ENCODE data around the gene ENPP3.

The ENPP3 gene

GRCh38 chr6:131642987-131643611 lies 6.0 kb downstream of the ENPP3 start:
- DNase-seq: no peak

DNA sequence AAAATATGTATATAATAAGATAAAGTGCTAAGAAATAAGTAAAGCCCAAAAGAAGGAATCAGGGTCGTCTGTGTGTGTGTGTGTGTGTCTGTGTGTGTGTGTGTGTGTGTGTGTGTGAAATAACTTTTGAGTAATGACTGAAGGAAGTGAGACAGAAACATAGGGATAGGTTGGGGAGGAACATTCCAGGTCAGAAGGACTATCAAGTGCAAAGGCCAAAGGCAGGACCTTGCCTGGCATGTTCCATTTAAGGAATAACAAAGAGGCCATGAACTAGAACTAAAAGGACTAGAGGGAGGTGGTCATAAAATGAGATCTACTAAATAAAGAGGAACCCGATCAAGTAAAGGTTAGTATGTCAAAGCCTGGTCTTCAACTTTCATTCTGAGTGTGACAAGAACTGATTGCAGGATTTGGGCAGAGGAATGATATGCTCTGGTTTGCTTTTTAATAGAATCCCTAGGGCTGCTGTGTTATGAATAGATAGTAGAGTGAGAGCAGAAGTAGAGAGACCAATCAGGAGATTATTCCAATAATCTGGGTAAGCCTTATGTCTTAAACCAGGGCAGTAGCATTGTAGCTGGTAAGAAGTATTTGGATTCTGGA lies 6.9 kb downstream of the ENPP3 start:
- DNase-seq: no peak

GRCh38 chr6:131644921-131645320 lies 7.8 kb downstream of the ENPP3 start:
- no peak for DNase-seq

- DNase-seq: no peak
Observed at GRCh38 chr6:131645846-131646245, 8.7 kb downstream of the ENPP3 start.

- no peak for DNase-seq
Observed at GRCh38 chr6:131646249-131646670, 9.2 kb downstream of the ENPP3 start.

DNA sequence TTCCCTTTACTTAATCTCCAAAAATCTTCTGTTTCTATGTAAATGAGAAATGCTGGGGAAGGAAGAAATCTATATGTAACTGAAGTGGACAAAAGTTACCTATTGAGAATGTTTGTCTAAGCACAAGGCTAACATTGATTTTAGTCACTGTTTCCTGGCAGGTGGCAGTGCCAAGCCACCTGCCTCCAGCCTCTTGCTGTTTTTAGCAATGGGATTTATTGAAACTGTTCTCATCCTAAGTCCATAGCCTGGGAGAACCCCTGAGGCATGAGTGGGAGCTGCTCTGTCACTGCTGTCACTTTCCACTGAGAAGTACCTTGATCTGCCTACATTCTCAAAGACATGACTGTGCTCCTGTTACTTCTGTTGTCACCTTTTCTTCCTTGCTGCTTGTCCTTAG lies 14.7 kb downstream of the ENPP3 start:
- DNase-seq: no peak

GRCh38 chr6:131652472-131652871 lies 15.4 kb downstream of the ENPP3 start:
- no peak for DNase-seq

- DNase-seq: no peak
Observed at GRCh38 chr6:131654326-131654725, 17.2 kb downstream of the ENPP3 start.

GRCh38 chr6:131655387-131655786 lies 18.3 kb downstream of the ENPP3 start:
- DNase-seq: no peak

- DNase-seq: no peak
Observed at GRCh38 chr6:131655951-131656350, 18.8 kb downstream of the ENPP3 start.

DNA sequence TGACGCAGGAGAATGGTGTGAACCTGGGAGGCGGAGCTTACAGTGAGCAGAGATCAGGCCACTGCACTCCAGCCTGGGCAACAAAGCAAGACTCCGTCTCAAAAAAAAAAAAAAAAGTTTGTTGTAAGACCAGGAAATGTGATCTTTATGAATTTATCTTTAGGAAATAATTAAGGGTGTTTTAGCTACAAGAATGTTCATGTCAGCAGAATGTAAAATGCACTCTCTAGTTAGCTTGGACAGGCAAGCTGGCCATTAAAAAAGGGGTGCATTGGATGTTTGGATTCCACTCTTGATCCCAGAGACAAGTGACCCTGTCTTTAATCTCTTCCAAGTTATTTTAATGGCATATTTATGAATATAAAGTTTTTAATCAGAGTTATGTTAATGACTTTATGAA lies 19.6 kb downstream of the ENPP3 start:
- no peak for DNase-seq

- DNase-seq: no peak
Observed at GRCh38 chr6:131657222-131657621, 20.1 kb downstream of the ENPP3 start.

DNA sequence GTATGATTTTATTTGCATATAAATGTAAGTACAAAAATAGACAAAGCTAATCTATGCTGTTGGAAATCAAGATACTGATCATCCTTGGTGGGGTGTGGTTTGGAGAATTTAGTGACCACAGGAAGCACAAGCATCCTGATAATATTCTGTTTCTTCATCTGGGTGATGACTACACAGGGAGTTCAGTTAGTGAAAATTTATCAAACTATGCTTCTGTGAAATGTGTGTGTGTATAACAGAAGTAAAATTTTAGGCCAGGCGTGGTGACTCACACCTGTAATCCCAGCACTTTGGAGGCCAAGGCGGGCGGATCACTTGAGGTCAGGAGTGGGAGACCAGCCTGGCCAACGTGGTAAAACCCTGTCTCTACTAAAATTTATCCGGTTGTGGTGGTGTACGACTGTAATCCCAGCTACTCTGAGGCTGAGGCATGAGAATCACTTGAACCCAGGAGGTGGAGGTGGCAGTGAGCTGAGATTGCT lies 20.6 kb downstream of the ENPP3 start:
- DNase-seq: no peak

DNA sequence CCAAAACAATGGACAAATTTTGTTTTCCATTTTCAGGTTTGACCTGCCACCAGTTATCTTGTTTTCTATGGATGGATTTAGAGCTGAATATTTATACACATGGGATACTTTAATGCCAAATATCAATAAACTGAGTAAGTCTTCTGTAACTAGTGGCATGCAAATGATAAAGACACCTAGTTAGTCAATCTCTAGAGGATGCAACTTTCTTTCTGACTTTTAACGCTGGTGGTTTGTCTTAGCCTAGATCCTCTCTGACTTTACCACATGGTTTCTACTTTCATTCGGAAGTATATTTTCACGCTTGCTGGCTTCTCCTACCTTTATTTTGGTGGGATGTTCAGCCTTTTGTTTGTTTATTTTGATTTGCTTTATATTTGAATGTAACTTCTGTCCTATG lies 21.2 kb downstream of the ENPP3 start:
- no peak for DNase-seq

DNA sequence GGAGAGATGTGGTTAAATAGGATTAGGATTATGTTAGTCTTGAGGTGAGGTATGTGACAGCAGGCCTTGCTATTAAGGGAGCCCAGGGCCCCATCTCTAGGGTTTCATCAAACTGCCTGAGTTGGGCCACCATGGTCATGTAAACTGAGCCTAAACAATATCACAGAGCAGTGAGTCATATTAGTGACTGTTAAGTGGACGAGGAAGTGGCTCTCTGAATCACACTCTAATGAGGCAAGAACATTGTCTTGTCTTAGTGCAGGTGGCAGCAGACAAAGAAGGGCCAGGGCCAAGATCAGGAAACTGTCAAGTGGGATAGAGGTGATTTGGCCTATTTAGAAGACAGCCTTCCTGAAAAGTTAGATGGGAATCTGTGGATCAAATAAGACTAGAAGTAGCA lies 23.1 kb downstream of the ENPP3 start:
- no peak for DNase-seq

DNA sequence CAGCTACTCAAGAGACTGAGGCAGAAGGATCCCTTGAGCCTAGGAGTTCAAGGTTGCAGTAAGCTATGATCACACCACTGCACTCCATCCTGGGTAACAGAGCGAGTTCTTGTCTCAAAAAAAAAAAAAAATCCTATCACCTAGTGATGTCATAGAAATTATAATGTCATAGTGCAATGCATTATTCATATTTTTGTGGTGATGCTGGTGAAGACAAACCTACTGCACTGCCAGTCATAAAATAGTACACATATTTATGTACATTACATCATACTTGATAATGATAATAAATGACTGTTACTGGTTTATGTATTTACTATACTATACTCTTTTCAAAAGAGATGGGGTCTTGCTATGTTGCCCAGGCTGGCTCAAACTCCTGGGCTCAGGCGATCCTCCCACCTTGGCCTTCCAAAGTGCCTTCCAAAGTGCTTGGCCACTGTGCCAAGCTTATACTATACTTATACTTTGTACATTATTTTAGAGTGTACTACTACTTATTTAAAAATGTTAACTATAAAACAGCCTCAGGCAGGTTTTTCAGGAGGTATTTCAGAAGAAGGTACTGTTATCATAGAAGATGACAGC lies 26.6 kb downstream of the ENPP3 start:
- no peak for DNase-seq

- no peak for DNase-seq
Observed at GRCh38 chr6:131669891-131670290, 32.8 kb downstream of the ENPP3 start.

DNA sequence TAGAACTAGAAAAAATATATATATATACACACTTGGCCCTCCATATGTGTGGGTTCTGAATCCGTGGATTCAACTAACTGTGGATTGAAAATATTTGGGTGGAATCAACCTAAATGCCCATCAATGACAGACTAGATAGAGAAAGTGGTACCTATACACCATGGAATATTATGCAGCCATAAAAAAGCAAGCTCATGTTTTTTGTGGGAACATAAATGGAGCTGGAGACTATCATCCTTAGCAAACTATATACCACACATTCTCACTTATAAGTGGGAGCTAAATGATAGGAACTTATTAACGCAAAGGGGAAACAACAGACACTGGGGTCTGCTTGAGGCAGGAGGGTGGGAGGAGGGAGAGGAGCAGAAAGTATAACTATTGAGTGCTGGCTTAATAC lies 36.1 kb downstream of the ENPP3 start:
- DNase-seq: no peak

- DNase-seq: no peak
Observed at GRCh38 chr6:131678442-131678841, 41.3 kb downstream of the ENPP3 start.

DNA sequence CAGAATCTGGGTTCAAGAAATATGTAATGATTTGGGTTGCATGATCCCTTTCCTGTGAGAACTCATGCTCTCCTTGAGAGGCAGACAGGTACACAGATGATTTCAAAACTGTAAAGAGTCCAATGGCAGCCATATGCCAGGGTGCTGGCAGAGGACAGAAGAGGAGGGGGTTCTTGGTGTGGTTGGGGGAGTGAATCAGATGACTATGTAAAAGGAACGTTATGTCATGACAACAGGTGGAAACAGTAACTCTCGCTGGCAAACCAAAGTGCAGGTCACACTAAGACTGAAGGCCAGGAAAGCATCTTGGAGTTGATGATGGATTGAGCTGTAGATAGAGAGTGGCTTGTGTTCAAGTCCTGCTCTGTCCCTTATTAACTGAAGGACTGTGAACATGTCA lies 43.8 kb downstream of the ENPP3 start:
- DNase-seq: no peak

GRCh38 chr6:131681585-131681984 lies 44.5 kb downstream of the ENPP3 start:
- no peak for DNase-seq

DNA sequence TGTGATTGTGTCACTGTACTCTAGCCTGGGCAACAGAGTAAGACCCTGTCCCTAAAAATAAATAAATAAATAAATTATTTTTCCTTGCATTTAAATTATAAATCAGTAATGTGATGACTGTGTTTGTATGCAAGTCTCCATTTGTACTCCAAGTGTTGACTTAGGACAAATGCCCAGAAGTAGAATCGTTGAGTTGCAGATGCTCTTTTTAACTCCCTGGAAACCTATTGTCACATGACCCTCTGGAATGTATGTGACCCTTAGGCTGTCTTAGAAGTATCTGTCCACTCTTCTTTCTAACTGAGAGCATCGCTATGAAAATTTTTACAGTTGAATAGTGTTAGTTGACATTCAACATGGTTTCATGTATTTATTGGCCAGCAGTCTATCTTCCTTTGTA lies 45.3 kb downstream of the ENPP3 start:
- no peak for DNase-seq

DNA sequence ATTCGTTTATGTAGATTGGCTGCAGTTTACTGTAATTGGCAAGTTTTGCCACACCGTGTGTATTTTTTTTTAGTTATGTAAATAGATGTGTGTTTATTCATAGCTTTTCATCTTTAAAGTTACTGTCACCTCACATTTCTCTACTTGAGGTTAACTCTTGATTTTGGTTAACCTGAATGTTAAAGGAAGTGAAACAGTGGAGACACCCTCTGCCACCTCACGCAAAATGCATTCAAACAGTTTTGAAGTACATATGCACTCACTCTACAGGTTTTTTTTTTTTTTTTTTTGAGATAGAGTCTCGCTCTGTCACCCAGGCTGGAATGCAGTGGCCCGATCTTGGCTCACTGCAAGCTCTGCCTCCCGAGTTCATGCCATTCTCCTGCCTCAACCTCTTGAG lies 46.4 kb downstream of the ENPP3 start:
- DNase-seq: no peak

- no peak for DNase-seq
Observed at GRCh38 chr6:131685266-131685780, 48.2 kb downstream of the ENPP3 start.
